Vagina (tissue), 2 donors: Measurements from ENCODE around the gene AKAP7. TPM values are rescaled to one million over a fixed set of nuclear protein-coding genes. Genes with fewer than 3 reads are reported as not detected.

Experiments used
- DNase-seq, 2 donors: peaks; one replicate each; pipeline ENCODE4 v3.0.0-alpha.2; 2017; ENCODE audit errors: extremely low spot score in 2 of 2
- H3K27ac ChIP-seq: fragments of 200-600 bp; sonication (generic); one replicate; pipeline ENCODE4 v1.5.1; 2019
- H3K27me3 ChIP-seq: fragments of 200-600 bp; sonication (generic); one replicate; pipeline ENCODE4 v1.5.1; 2019
- H3K36me3 ChIP-seq, 2 donors: fragments of 200-600 bp; sonication (generic); one replicate each; pipeline ENCODE4 v1.5.1; 2017 to 2019
- H3K4me1 ChIP-seq: fragments of 200-600 bp; sonication (generic); one replicate; pipeline ENCODE4 v1.5.1; 2019
- H3K4me3 ChIP-seq, 2 donors: fragments of 200-600 bp; sonication (generic); 1 replicate in 1 of 2; 2 replicates in 1 of 2; pipeline ENCODE4 v1.5.1; 2016 to 2019
- H3K9me3 ChIP-seq: fragments of 200-600 bp; sonication (generic); one replicate; pipeline ENCODE4 v1.5.1; 2019
- POLR2A ChIP-seq, 2 donors: fragments of 450-650 bp; IDR thresholded peaks; one replicate each; pipeline ENCODE4 v1.6.1; 2017; ENCODE audit warnings: antibody characterized with exemption in 2 of 2, mild to moderate bottlenecking in 2 of 2, moderate library complexity in 2 of 2
- POLR2AphosphoS5 ChIP-seq, 2 donors: sonication (generic); formaldehyde crosslinking; IDR thresholded peaks; one replicate each; pipeline ENCODE4 v1.9.0; 2017; ENCODE audit warnings: antibody characterized with exemption in 2 of 2, mild to moderate bottlenecking in 2 of 2, low read depth in 1 of 2; ENCODE audit not compliant: insufficient read depth in 1 of 2
- intact Hi-C: fragments of 100-400 bp; cut with DNase I; formaldehyde crosslinking; loops from one replicate; pipeline ENCODE4 v1.15.1; 2023
- total RNA-seq: library from RNA; depleted of rRNA; stranded (reverse); fragments of >200 nt; gene quantifications from one replicate; pipeline ENCODE4 v1.2.3, GENCODE V29; 2016
- TF ChIP-seq, protein P1 (sequence below), 3 experiments: fragments of 450-650 bp in 2 of 3; fragments of 200-600 bp in 1 of 3; sonication (generic) in 1 of 3; IDR thresholded peaks; one replicate each; pipeline ENCODE4 v1.5.1; 2017 to 2019; ENCODE audit warnings: antibody characterized with exemption in 3 of 3, mild to moderate bottlenecking in 2 of 3, moderate library complexity in 2 of 3

AKAP7 gene
- total RNA-seq, 1 donor from 2014 or later, result 6.4 TPM

DNA sequence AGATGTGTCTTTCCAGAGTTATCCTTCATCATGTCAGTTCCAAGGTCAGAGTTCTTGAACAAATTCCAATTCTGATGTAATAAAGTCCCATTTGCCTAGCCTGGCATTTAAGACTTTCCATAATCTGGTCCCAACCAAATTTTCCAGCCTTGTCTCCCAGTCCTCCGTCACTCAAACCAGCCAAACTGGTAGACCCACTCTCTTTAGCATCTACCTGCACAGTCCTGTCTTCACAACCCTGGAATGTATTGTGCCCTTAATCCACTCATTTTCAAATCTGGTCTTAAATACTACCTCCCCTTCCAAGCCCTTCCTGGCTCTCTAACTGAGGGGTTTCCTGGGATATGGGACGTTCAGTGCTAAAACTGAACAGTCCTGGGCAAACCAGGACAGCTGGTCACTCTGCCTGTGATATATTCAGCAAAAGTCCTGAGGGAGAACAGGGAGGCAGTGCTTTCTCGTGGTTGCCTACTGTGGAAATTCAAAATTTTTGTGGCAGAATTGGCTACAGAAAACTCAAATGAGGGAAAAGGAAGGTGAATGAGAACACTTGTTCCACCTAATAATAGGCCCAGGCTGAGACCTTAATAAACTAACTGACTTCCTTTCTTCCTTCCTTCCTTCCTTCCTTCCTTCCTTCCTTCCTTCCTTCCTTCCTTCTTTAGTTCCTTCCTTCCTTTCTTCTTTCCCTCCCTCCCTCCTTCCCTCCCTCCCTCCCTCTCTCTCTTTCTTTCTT, 10.8 kb upstream of the AKAP7 start:
- H3K36me3 ChIP-seq, result no peaks in the 10 kb centered on the region
- no peaks in the 10 kb centered on the region for H3K9me3 ChIP-seq
- TF ChIP-seq POLR2AphosphoS5 (IDR thresholded peaks at IDR 0.05; ENCODE audit: insufficient read depth in 1 of 2, low read depth in 1 of 2) (no peak), POLR2A (IDR thresholded peaks at IDR 0.05) (no peak)
- TF ChIP-seq, protein P1, sequence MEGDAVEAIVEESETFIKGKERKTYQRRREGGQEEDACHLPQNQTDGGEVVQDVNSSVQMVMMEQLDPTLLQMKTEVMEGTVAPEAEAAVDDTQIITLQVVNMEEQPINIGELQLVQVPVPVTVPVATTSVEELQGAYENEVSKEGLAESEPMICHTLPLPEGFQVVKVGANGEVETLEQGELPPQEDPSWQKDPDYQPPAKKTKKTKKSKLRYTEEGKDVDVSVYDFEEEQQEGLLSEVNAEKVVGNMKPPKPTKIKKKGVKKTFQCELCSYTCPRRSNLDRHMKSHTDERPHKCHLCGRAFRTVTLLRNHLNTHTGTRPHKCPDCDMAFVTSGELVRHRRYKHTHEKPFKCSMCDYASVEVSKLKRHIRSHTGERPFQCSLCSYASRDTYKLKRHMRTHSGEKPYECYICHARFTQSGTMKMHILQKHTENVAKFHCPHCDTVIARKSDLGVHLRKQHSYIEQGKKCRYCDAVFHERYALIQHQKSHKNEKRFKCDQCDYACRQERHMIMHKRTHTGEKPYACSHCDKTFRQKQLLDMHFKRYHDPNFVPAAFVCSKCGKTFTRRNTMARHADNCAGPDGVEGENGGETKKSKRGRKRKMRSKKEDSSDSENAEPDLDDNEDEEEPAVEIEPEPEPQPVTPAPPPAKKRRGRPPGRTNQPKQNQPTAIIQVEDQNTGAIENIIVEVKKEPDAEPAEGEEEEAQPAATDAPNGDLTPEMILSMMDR (IDR thresholded peaks at IDR 0.05), result no peak
- peaks cover 6% of the 10 kb centered on the region for H3K4me1 ChIP-seq
- no peak overlapping the region for H3K27ac ChIP-seq
- DNase-seq, result no peak
- intact Hi-C loops, result no loop called here
- H3K27me3 ChIP-seq, result no peaks in the 10 kb centered on the region
- no peak overlapping the region for H3K4me3 ChIP-seq

- Histone ChIP-seq H3K4me1 (peaks cover 6% of the 10 kb centered on the region), H3K9me3 (no peaks in the 10 kb centered on the region), H3K36me3 (no peaks in the 10 kb centered on the region), H3K27ac (no peak overlapping the region), H3K27me3 (no peaks in the 10 kb centered on the region), H3K4me3 (no peak overlapping the region)
- intact Hi-C loops, result no loop called here
- no peak for DNase-seq
- no peak for TF ChIP-seq POLR2A (IDR thresholded peaks at IDR 0.05)
- no peak for TF ChIP-seq POLR2AphosphoS5 (IDR thresholded peaks at IDR 0.05; ENCODE audit: insufficient read depth in 1 of 2, low read depth in 1 of 2)
- TF ChIP-seq, protein P1 (IDR thresholded peaks at IDR 0.05), result no peak
Observed at GRCh38 chr6:131125431-131125830, 9.8 kb upstream of the AKAP7 start.

GRCh38 chr6:131129689-131130553, 5.3 kb upstream of the AKAP7 start:
- no peak overlapping the region for H3K27ac ChIP-seq
- H3K4me3 ChIP-seq, result no peak overlapping the region
- no peaks in the 10 kb centered on the region for H3K9me3 ChIP-seq
- H3K4me1 ChIP-seq, result peaks cover 8% of the 10 kb centered on the region
- intact Hi-C loops, result no loop called here
- H3K27me3 ChIP-seq, result no peaks in the 10 kb centered on the region
- H3K36me3 ChIP-seq, result no peaks in the 10 kb centered on the region
- TF ChIP-seq POLR2A (IDR thresholded peaks at IDR 0.05), result no peak
- TF ChIP-seq, protein P1 (IDR thresholded peaks at IDR 0.05), result no peak
- no peak for TF ChIP-seq POLR2AphosphoS5 (IDR thresholded peaks at IDR 0.05; ENCODE audit: insufficient read depth in 1 of 2, low read depth in 1 of 2)
- DNase-seq, result no peak

DNA sequence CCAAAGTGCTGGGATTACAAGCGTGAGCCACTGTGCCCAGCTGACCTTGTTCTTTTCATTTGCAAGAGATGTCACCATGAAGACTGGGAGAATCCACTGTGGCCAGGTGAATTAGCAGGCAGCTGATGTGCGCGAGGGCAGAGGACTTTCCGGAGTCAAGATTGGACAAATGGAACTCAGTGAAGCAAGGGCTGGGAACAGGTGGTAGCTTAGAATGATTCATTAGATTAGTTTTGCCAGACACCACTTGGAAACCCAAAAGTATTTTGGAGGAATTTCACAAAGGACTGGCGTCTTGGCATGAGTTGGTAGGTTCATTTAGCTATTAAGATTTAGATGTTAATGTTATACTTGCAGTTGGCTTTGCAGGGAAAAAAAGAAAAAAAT, 4.7 kb upstream of the AKAP7 start:
- H3K36me3 ChIP-seq, result no peaks in the 10 kb centered on the region
- intact Hi-C loops, result no loop called here
- peaks cover 8% of the 10 kb centered on the region for H3K4me1 ChIP-seq
- no peaks in the 10 kb centered on the region for H3K9me3 ChIP-seq
- no peak for TF ChIP-seq POLR2AphosphoS5 (IDR thresholded peaks at IDR 0.05; ENCODE audit: insufficient read depth in 1 of 2, low read depth in 1 of 2)
- no peak for TF ChIP-seq POLR2A (IDR thresholded peaks at IDR 0.05)
- TF ChIP-seq, protein P1 (IDR thresholded peaks at IDR 0.05), result no peak
- DNase-seq, result no peak
- no peaks in the 10 kb centered on the region for H3K27me3 ChIP-seq
- no peak overlapping the region for H3K27ac ChIP-seq
- H3K4me3 ChIP-seq, result no peak overlapping the region
